ENCODE measurements around the gene TMEM140.
A peak's percentile ranks its signal among the peaks of the same experiment; 100 is the strongest.
"Not testable (repeated sequence)": the region's sequence is repeated elsewhere in the genome, so short reads cannot be mapped to it uniquely, and the experiment has no call there.

The TMEM140 gene

DNA sequence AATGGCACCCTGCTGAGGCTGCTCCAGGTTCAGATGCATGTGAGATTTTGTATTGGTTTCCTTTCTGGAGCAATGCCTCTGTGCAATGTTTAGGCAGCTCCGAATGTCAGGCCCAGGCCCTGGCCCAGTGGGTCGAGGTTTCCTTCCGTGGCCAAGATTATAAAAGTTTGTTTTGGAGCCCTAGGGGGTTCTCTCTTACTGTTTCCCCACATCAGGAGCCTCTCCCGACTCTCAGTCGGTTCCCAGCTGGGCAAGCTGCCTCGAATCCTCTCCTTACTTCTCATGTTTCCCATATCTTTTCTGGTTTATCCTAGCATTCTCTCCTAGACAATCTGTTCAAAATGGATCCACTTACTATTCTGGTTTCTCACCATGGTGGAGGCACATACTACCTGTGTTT lies 11.0 kb downstream of the TMEM140 start:
- no peak for DNase-seq (ENCODE audit: low read depth)

DNA sequence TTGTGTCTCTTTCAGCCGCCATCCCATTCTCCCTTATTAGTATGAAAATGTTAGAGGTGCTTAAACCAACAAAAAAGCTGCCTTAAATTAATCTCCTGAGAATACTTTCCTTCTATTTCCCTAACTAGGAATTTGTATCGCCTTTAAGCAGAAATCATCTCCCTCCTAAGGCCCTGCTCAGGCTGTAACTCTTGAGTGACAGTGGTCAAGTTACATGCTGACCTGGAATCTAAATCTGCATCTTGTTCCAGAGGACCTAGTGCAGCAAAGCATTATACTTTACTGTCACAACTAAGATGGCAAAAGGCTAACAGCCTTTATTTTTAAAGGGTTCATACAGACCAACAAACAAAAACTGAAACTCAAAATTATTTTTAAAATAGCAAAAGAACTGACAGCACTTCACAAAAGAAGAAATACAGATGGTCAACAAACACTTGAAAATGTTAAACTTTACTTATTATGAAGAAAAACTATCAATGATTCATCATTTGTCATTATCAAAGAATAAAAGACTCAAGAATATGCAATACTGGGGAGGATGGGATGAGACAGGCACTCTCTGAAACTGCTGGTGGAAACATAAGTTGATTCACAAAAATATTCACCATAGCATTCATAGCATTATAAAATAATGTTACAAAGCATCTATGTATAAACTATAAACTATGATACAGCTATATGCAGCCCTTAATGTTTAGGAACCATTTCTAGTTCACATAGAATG lies 11.7 kb downstream of the TMEM140 start:
- no peak for DNase-seq (ENCODE audit: low read depth)

DNA sequence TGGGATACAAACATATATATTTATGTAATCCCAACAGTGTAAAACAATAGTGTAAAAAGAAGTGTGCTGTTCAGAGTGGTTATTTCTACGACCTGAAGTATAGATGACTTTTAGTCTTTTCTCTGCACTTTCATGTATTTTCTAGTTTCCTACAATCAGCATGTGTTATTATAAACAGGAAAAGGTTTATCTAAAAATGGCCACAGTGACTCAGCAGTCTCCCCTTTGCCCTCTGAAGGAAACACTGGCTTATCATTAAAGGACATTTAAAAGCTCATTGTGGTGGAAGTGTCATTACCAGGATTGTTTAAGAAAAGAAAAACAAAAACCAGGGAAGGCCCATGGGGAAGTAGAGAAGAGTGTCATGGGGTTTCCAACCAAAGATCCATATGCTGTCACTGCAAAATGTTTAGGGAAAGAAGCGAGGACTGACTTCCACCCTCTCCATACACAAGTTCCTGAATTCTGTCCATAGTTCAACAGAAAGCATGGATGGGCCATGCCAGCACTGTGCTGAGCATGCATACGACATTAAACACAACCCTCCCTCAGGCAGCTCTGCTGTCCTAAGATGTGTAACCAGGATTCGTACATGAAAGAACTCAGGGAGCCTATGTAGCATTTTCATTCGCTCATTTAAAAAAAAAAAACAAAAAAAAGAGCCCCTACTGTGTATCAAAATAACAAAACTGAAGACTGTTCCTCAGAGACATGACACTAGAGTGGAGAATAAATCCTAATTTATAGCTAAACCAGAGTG lies 12.4 kb downstream of the TMEM140 start:
- no peak for DNase-seq (ENCODE audit: low read depth)

DNA sequence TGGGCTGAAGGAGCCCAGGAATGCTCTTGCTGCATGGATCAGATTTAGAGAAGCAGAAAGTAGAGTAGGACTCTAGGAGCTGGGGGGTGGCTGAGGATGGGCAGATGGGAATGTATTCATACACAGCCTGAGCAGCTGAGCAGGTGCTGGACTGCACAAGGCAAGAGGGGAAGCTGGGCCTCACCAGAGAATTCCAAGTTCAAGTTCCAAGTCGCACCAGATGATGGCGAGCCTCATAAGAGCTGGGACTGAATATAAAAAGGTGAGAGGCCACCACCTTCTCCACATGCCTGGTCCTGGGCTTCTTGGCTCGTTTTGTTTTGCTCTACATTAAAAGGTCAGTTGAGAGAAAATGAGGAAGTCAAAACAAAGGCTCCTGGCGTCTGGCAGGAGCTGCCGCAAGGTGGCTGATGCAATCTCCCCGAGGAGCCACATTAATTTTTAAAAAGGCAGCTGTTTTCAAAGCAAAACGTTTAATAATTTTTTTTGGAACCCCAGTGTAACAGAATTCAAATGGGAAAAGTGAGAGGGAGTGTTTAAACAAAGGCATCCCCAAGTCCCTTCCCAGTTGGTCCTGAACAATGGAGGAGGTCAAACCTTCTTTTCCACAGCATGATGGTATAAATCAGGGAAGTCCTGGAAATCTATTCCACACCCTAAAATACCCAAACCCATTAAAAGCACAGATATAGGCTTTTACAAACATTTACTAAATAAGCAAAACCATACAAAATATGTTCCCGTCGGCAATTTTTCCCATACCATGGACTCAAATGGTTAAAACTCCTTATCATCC lies 13.2 kb downstream of the TMEM140 start:
- DNase-seq (ENCODE audit: low read depth) = no peak

DNA sequence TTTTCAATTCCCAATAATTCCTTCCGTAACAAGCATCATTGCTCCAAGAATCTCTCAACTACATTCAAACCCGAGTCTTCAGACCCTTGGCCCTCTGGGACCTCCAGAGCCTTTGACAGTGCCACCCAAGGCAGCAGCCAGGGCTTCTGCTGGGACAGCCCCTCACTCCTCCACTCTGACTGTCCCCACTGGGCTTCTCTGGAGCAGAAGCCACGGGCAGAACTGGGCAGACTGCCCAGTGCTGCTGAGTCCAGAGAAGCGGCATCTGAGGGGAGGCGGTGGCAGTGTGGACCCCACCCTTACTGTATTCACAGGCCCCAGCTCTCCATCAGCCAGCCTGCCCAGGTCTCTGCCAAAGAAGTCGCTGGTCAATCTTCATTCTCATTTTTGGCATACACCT lies 13.8 kb downstream of the TMEM140 start:
- no peak for DNase-seq (ENCODE audit: low read depth)

GRCh38 chr7:135162382-135163001 lies 14.6 kb downstream of the TMEM140 start:
- DNase-seq (ENCODE audit: low read depth) = no peak

- DNase-seq (ENCODE audit: low read depth) = no peak
Observed at GRCh38 chr7:135164357-135165061, 16.6 kb downstream of the TMEM140 start.

DNA sequence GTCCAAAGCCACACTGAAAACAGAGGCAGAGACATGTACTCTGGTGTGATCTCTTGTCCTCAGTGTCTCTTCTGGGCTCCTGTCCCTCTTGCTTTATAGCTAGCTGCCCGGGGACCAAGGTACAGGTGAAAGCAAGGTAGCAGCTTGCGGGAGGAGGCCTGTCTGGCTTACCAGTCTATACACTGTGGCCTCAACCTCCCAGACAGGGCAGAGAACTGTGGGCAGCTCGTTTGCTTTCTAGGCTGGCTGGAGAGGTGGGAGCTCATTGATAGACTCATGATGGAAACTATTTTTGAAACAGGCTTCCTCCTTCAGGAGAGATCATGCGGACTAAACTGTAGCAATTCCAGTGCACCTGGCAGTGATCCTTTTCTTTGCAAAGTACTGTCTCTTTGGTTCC lies 18.0 kb downstream of the TMEM140 start:
- no peak for DNase-seq (ENCODE audit: low read depth)

- no peak for DNase-seq (ENCODE audit: low read depth)
Observed at GRCh38 chr7:135166338-135166990, 18.6 kb downstream of the TMEM140 start.

GRCh38 chr7:135167365-135167917 lies 19.6 kb downstream of the TMEM140 start:
- DNase-seq (ENCODE audit: low read depth) = no peak

DNA sequence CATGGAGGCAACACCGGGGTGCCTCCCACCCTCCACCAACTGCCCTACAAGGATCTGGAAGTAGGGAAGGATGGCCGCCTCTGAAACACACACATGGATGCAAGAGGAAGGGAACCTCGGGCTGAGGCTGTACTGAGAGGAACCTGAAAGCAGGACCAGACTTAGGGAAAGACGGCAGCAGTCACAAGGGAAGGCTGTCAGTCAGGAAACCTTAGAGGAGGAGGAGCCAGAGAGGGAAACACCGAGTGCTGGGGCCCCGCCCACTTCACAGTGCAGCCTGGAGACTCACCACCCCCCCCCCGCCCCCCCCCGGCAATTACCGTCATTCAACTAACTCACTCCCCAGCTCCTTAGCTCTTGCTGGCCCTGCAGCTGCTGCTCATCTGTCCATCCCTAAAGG lies 20.1 kb downstream of the TMEM140 start:
- no peak for DNase-seq (ENCODE audit: low read depth)

- DNase-seq (ENCODE audit: low read depth) = no peak
Observed at GRCh38 chr7:135168489-135169140, 20.7 kb downstream of the TMEM140 start.

DNA sequence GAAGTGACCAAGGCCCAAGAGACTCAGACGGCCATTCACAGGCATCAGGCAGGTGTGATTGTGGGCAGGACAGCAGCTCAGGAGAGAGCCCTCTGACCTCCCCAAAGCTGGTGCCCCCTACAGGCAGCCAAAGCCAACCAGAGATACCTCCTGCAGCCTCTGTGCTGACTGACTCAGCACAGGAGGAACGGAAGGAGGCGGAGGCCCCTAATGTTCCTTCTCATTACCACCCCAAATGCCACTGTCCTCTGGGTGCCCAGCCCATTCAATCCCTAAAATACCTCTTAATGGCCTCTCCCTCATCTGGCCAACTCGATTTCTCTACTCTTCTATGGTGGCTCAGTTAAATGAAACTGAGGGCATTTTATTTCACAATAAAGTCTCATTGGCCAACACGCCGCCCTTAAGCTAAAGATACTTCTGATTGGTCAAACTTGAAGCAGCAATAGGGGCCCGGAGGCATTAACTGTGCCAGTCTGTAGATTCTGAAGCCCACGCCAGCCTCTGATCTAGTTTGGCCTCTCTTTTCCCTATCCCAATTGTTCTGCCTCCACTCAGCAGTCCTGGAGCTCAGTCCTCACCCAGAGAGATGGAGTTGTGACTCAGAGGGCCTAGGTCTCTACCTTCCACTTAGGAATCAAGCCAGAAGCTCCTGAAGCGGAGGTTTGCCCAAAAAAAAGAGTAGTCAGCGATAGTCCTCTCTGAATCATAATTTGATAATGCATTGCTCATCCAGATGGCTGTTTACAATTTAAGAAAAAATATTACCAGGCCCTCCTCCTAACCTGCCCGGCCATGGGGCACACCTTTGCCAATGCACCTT lies 21.5 kb downstream of the TMEM140 start:
- DNase-seq (ENCODE audit: low read depth) = peak; percentile 49

- no peak for DNase-seq (ENCODE audit: low read depth)
Observed at GRCh38 chr7:135169964-135170273, 22.0 kb downstream of the TMEM140 start.

GRCh38 chr7:135170274-135170997 lies 22.6 kb downstream of the TMEM140 start, which contains the start of gene CYREN:
TSS of gene CYREN (minus strand) at chr7:135170707. CDS start at chr7:135168922, 1,785 bp downstream.
- peak; percentile 93 for DNase-seq (ENCODE audit: low read depth)

DNA sequence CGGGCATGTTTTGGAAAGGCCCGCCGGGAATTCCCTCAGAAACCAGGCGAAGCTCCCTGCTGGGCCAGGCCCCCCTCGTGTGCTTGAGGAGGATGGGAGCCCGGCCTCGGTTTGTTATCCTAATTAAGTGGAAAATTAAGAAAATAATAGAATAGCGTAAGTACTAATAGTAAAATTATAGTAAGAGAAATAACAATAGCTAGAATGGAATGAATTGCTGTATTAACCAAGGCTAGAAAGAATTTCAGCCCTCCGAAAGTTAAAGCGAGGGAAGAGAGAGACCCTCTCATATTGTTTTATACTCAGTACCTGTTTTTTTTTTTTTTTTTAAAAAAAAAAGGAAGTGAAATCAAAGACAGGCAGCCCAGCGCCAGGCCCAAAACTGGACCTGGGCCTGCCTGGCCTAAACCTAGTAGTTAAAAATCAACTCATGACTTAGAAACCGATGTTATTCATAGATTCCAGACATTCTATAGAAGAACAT lies 23.2 kb downstream of the TMEM140 start:
- DNase-seq (ENCODE audit: low read depth) = not testable (repeated sequence)

DNA sequence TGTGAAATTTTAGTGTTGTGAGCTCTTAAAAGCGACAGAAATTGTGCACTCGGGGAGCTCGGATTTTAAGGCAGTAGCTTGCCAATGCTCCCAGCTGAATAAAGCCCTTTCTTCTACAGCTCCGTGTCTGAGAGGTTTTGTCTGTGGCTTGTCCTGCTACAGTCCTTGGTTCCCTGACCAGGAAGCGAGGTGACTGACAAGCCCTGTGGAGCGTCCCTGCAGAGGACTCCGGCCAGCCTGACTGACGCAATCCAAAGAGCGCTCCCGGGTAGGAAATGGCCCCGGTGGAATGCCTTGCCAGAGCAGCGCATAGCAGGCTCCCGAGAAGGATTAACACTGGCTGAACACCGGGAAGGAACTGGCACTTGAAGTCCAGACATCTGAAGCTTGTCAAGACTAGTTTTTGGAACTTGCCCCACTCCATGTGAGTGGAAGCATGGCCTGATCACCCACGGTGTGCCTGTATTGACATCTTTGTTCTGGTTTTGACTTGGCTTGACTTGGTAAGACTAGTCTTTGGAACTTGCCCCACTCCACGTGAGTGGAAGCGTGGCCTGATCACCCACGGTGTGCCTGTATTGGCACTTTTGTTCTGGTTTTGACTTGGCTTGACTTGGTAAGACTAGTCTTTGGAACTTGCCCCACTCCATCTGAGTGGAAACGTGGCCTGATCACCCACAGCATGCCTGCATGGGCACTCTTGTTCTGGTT lies 23.9 kb downstream of the TMEM140 start:
- not testable (repeated sequence) for DNase-seq (ENCODE audit: low read depth)

DNA sequence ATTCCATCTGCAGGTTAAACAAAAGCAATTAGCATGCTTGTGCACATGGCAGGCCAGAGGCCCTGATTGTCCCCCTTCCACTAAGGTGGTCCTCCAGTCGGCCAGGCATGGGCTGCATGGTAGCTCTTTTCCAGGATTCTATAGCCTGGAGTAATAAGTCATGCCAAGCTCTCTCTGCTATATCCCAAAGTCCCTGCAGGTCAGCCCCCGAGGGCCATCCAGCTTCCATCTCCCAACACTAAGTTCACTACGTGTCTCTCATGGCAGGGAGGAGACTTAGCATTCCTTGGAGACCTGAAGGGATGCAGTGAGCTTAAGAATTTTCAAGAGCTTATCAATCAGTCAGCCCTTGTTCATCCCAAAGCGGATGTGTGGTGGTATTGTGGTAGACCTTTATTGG lies 26.0 kb downstream of the TMEM140 start:
- DNase-seq (ENCODE audit: low read depth) = not testable (repeated sequence)
